Calu3 (cell line): ENCODE data around the gene SLC4A1. TPM values are rescaled to one million over a fixed set of nuclear protein-coding genes. Genes with fewer than 3 reads are reported as not detected.
A peak's percentile ranks its signal among the peaks of the same experiment; 100 is the strongest.

Source experiments
- BruUV-seq: library from RNA; stranded (reverse); fragments of 400-500 nt; replicated peaks from 2 replicates; lab custom pipeline; 2021; lab: Mats Ljungman, UMichigan
- CTCF ChIA-PET: fragments of 300-600 bp; sonication (Branson Sonifier 250); formaldehyde crosslinking; loops from one replicate; lab custom pipeline; 2022; ENCODE audit warnings: antibody characterized with exemption; lab: Charles Lee
- DNase-seq: peaks from one replicate; pipeline ENCODE4 v3.0.0; 2022
- H3K27ac Mint-ChIP-seq: one replicate; pipeline ENCODE4 v1.8.0; 2022; ENCODE audit warnings: mixed read lengths; ENCODE audit not compliant: unreplicated experiment
- H3K27me3 Mint-ChIP-seq: one replicate; pipeline ENCODE4 v1.8.0; 2022; ENCODE audit warnings: mixed read lengths; ENCODE audit not compliant: unreplicated experiment
- H3K36me3 Mint-ChIP-seq: one replicate; pipeline ENCODE4 v1.8.0; 2022; ENCODE audit warnings: mild to moderate bottlenecking, moderate library complexity, mixed read lengths; ENCODE audit not compliant: insufficient read depth, unreplicated experiment
- H3K4me1 Mint-ChIP-seq: one replicate; pipeline ENCODE4 v1.8.0; 2022; ENCODE audit warnings: mild to moderate bottlenecking, low read depth, mixed read lengths; ENCODE audit not compliant: unreplicated experiment
- H3K4me3 Mint-ChIP-seq: one replicate; pipeline ENCODE4 v1.8.0; 2022; ENCODE audit warnings: mild to moderate bottlenecking, low read depth, moderate library complexity, mixed read lengths; ENCODE audit not compliant: unreplicated experiment
- H3K9me3 Mint-ChIP-seq: one replicate; pipeline ENCODE4 v1.8.0; 2022; ENCODE audit warnings: low read depth, mixed read lengths; ENCODE audit not compliant: unreplicated experiment
- intact Hi-C: fragments of 100-400 bp; cut with micrococcal nuclease; formaldehyde crosslinking; loops from one replicate; pipeline ENCODE4 v1.10.0; 2022; ENCODE audit not compliant: unreplicated experiment
- total RNA-seq: library from RNA; stranded (reverse); gene quantifications from 2 replicates; pipeline ENCODE4 v1.2.3, GENCODE V29; 2022
- TF ChIP-seq, protein P1 (sequence below): fragments of 200-600 bp; IDR thresholded peaks from one replicate; pipeline ENCODE4 v1.8.0; 2022; ENCODE audit warnings: antibody characterized with exemption; ENCODE audit not compliant: unreplicated experiment

The SLC4A1 gene
- total RNA-seq, 1 experiment from 2014 or later, result not detected

DNA sequence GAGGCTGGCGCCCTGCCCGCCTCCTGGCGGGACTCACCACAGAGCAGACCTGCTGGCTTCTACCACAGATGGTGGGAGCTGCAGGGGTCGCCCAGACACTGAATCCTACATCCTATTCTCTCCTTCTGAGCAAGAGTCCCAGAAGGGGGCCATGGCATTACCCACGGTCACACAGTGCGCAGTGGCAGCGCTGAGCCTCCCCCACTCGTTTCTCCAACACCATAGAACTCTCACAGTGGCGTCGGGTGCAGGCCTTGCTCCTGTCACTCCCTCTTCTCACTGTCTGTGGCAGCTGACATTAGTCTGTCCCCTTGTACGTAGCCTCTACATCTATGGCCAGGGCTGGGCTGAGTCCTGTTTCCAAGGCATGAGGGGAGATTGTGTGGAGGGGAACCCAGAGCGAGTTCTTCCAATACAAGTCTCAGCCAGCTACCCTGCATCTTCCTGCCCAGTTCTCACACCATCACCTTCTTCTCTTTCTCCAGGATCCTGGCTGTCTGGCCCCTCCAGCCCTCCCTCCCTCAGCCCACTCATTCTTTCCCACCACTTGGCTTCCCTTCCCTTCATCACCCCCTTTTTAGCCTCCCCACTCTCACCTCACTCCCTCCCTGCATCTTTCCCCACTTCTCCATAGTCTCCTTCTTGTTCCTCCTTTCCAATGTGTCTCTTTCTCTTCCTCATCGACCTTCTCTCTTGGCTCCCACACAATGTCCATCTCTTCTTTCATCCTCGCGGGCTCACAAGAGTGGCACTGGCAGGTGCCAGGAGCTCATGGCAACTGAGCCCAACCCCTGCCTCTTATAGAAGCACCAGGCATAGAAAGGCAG, 54.3 kb downstream of the SLC4A1 start:
- H3K4me1 Mint-ChIP-seq, result peaks cover 20% of the 10 kb centered on the region
- no peak overlapping the region for H3K4me3 Mint-ChIP-seq
- H3K27ac Mint-ChIP-seq, result peak overlapping the region; percentile 35
- BruUV-seq, result no TSS peak
- no peak for DNase-seq
- TF ChIP-seq, protein P1, sequence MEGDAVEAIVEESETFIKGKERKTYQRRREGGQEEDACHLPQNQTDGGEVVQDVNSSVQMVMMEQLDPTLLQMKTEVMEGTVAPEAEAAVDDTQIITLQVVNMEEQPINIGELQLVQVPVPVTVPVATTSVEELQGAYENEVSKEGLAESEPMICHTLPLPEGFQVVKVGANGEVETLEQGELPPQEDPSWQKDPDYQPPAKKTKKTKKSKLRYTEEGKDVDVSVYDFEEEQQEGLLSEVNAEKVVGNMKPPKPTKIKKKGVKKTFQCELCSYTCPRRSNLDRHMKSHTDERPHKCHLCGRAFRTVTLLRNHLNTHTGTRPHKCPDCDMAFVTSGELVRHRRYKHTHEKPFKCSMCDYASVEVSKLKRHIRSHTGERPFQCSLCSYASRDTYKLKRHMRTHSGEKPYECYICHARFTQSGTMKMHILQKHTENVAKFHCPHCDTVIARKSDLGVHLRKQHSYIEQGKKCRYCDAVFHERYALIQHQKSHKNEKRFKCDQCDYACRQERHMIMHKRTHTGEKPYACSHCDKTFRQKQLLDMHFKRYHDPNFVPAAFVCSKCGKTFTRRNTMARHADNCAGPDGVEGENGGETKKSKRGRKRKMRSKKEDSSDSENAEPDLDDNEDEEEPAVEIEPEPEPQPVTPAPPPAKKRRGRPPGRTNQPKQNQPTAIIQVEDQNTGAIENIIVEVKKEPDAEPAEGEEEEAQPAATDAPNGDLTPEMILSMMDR, result no peak
- no peaks in the 10 kb centered on the region for H3K27me3 Mint-ChIP-seq
- H3K36me3 Mint-ChIP-seq, result peaks cover 80% of the 10 kb centered on the region
- intact Hi-C loops, result no loop called here
- no peaks in the 10 kb centered on the region for H3K9me3 Mint-ChIP-seq
- CTCF ChIA-PET, result interaction anchor here (0.5 to 0.6 kb wide), 2 partner anchors 103 to 119 kb away, joined by 3 to 6 read pairs; no protein-coding TSS in a partner anchor

DNA sequence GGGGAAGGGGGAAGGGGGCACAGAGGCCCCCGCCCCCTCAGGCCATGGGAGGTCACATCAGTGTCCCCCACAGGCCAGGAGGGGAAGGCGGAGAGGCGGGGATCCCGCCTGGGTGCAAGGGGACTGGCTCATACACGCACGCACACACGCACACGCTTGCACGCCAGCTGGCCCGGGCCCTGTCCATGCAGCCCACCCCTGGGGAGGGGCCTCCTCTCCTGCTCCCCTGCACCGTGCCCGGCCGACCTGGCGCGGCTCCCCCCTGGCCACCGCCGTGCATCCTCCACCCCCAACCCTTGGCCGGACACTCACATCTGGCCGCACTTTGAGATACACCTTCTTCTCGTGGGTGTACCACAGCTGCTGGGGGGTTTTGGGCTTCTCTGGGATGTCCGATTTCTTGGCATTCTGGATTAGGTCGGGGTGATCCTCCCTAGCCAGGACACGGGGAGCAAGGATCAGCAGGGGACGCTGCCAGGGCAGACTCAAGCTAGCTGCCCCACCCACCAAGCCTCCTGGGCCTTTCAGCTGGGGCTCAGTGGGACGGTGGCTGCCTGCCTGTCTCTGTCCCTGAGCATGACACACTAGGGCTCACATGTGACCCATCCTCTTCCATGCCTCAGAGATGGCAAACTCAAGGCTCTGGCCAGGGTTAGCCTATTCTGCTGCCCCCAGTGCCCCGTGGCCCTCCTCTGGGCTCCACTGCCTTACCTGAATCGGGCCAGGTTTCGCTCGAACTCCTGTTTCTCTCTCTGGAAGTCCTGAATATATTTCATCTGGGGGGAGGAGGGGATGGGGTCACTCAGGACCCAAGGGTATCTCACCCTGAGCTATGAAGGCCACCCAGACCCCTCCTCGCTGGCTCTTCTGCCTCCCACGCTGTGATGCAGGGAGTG, 55.2 kb downstream of the SLC4A1 start:
- H3K9me3 Mint-ChIP-seq, result no peaks in the 10 kb centered on the region
- CTCF ChIA-PET, result interaction anchor here (0.5 kb wide), 1 partner anchor 120 kb away, joined by 6 read pairs; no protein-coding TSS in a partner anchor
- TF ChIP-seq, protein P1, result no peak
- no peak overlapping the region for H3K27ac Mint-ChIP-seq
- H3K4me3 Mint-ChIP-seq, result no peak overlapping the region
- H3K36me3 Mint-ChIP-seq, result peaks cover 80% of the 10 kb centered on the region
- DNase-seq, result no peak
- no TSS peak for BruUV-seq
- no peaks in the 10 kb centered on the region for H3K27me3 Mint-ChIP-seq
- intact Hi-C loops, result no loop called here
- peaks cover 23% of the 10 kb centered on the region for H3K4me1 Mint-ChIP-seq

DNA sequence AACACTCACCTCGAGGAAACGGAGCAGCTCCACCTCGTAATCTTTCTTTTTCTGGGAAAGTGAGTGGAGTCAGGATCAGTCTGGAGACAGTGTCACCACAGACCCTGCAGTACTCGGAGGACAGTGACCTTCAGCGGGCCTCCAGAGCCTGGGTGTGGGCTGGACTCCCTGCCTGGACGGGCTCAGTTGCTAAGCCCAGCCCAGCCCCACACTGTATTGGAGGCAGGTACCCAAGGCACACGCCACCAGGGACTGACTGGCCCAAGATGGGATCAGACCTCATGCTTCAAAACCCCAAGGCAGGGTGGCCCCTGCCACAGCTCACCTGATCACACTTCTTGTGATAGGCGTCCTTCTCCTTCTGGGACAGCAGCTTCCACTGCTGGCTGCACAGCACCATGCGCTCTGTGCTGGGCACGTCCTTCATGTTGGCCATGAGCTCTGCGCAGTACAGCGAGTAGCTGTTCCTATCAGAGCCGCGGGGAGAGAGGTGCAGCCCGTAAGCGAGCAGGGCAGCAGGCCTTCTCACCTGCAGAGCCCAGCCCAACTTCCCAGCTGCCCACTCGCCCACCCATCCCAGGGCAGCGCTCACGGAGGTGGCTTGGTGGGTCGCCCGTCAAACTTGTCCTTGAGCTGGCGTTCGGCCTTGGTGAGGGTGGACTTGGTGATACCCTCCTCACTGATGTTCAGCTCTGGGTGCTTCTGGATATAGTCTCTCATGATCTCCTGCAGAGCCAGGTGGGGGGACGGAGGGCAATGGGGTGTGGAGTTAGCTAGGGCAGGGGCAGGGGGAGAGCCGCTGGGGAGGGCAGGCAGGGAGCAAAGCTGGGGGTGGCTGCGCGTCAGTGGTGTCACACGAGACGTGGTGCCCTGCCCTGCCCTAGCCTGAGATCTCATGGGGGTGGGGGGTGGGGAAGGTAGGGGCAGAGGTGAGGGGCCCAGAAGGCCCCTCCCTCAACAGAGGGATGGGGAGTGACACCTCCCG, 56.4 kb downstream of the SLC4A1 start:
- BruUV-seq, result no TSS peak
- Mint-ChIP-seq H3K9me3 (no peaks in the 10 kb centered on the region), H3K4me3 (no peak overlapping the region), H3K27me3 (no peaks in the 10 kb centered on the region), H3K4me1 (peaks cover 11% of the 10 kb centered on the region), H3K27ac (no peak overlapping the region), H3K36me3 (peaks cover 83% of the 10 kb centered on the region)
- intact Hi-C loops, result no loop called here
- CTCF ChIA-PET, result no interaction called here
- TF ChIP-seq, protein P1, result no peak
- no peak for DNase-seq
